Lower leg skin (tissue), 4 donors: ENCODE results near the gene CFAP119. TPM values are rescaled to one million over a fixed set of nuclear protein-coding genes. Genes with fewer than 3 reads are reported as not detected.

Experiments
- DNase-seq, 2 donors: peaks; one replicate each; pipeline ENCODE4 v3.0.0-alpha.2; 2019; ENCODE audit warnings: low spot score in 2 of 2
- H3K4me3 ChIP-seq: fragments of 200-600 bp; sonication (generic); 2 replicates; pipeline ENCODE4 v1.5.1; 2017; ENCODE audit warnings: mild to moderate bottlenecking, low read depth; ENCODE audit not compliant: poor library complexity, severe bottlenecking
- CTCF ChIP-seq, 3 donors: fragments of 450-650 bp; IDR thresholded peaks; one replicate each; pipeline ENCODE4 v1.5.1; 2016; ENCODE audit warnings: antibody characterized with exemption in 3 of 3, mild to moderate bottlenecking in 3 of 3, moderate library complexity in 2 of 3
- POLR2A ChIP-seq, 2 donors: fragments of 450-650 bp; IDR thresholded peaks; one replicate each; pipeline ENCODE4 v1.6.1; 2016 to 2017; ENCODE audit warnings: antibody characterized with exemption in 2 of 2, mild to moderate bottlenecking in 1 of 2, moderate library complexity in 1 of 2
- WGBS, 2 donors: methylation state at CpG; one replicate each; pipeline ENCODE4 v1.1.5; 2018; 5-methylcytosine and 5-hydroxymethylcytosine counted together
- intact Hi-C: fragments of 100-400 bp; cut with DNase I; formaldehyde crosslinking; loops from one replicate; pipeline ENCODE4 v1.15.0; 2023; ENCODE audit warnings: low total_unique reads
- total RNA-seq, 4 donors: library from RNA; depleted of rRNA; stranded (reverse); fragments of >200 nt; gene quantifications; one replicate each; pipeline ENCODE4 v1.1.0, GENCODE V29; 2016

The CFAP119 gene
- total RNA-seq, 4 donors from 2014 or later, result 1.2 to 4.1 (median 2.6) TPM

- DNase-seq, result no peak
- intact Hi-C loops, result loop anchor here (10.0 kb wide), 1 partner anchor 45 kb away; no protein-coding TSS in a partner anchor
- WGBS, 2 donors, result 89 to 90% methylated on average over 17 of the region's 17 CpGs
- no peak overlapping the region for H3K4me3 ChIP-seq
- TF ChIP-seq CTCF (IDR thresholded peaks at IDR 0.05), result no peak
- TF ChIP-seq POLR2A (IDR thresholded peaks at IDR 0.05), result no peak
Measured at GRCh38 chr16:30769379-30770089, 7.7 kb upstream of the CFAP119 start.

GRCh38 chr16:30768583-30769181, 6.8 kb upstream of the CFAP119 start:
- intact Hi-C loops, result no loop called here
- TF ChIP-seq POLR2A (IDR thresholded peaks at IDR 0.05) (no peak), CTCF (IDR thresholded peaks at IDR 0.05) (no peak)
- no peak overlapping the region for H3K4me3 ChIP-seq
- no peak for DNase-seq
- 94 to 96% methylated on average over 23 of the region's 23 CpGs for WGBS, 2 donors

GRCh38 chr16:30767767-30768465, 6.1 kb upstream of the CFAP119 start:
- TF ChIP-seq POLR2A (IDR thresholded peaks at IDR 0.05) (no peak), CTCF (IDR thresholded peaks at IDR 0.05) (no peak)
- WGBS, 2 donors, result 91 to 94% methylated on average over 18 of the region's 18 CpGs
- intact Hi-C loops, result no loop called here
- DNase-seq, result no peak
- no peak overlapping the region for H3K4me3 ChIP-seq

DNA sequence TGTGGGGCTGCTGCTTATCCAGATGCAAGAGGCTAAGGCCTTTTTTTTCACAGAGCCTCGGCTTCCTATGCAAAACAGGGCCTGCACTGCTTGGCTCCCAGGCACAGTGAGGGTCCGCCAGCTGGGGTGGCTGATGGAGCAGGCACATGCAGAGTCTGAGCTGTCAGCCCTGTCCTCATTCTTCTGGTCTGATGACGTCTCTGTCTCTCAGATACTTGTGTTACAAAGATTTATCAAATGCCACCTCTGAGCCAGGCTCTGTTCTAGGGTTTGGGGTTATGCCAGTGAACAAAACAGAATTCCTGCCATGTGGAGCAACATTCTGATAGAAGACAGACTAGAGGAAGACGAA, 5.0 kb upstream of the CFAP119 start:
- TF ChIP-seq CTCF (IDR thresholded peaks at IDR 0.05) (no peak), POLR2A (IDR thresholded peaks at IDR 0.05) (no peak)
- H3K4me3 ChIP-seq, result no peak overlapping the region
- 76 to 80% methylated on average over 4 of the region's 4 CpGs for WGBS, 2 donors
- intact Hi-C loops, result no loop called here
- no peak for DNase-seq

DNA sequence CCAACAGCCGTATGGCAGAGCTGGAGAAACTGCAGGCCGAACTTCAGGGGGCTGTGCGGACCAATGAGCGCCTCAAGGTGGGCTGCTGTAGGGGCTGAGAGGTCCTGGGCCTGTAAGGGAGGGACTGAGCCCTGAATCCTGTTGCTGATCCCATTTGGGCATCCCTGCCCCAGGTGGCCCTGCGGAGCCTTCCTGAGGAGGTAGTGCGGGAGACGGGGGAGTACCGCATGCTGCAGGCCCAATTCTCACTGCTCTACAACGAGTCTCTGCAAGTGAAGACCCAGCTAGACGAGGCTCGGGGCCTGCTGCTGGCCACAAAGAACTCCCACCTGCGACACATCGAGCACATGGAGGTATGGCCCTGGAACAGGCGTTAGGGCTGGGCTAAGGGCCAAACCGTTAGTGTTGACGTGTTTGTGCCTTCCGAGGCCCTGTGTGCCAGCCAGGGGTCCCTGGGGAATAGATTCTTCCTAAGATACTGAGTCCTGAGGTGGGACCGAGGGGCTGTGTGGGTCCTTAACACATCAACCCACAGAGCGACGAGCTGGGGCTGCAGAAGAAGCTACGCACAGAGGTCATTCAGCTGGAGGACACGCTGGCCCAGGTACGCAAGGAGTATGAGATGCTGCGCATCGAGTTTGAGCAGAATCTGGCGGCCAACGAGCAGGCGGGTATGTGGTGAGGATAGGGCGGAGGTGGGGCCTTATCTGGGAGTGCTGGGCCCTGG, 4.5 kb upstream of the CFAP119 start:
- intact Hi-C loops, result no loop called here
- TF ChIP-seq CTCF (IDR thresholded peaks at IDR 0.05), result no peak
- no peak for TF ChIP-seq POLR2A (IDR thresholded peaks at IDR 0.05)
- 89 to 91% methylated on average over 25 to 29 of the region's 29 CpGs for WGBS, 2 donors
- H3K4me3 ChIP-seq, result no peak overlapping the region
- peak in 1 of 2 donors; percentile 81 for DNase-seq
